IPS-18c (cell line): Measurements from ENCODE around the gene BNC2.
"Not testable (repeated sequence)": the region's sequence is repeated elsewhere in the genome, so short reads cannot be mapped to it uniquely, and the experiment has no call there.

Experiments
- H3K4me3 ChIP-seq: 2 replicates; pipeline ENCODE4 v1.7.0; 2013; ENCODE audit warnings: low read depth, mild to moderate bottlenecking, low read length, moderate library complexity; ENCODE audit not compliant: insufficient read depth
- H3K9me3 ChIP-seq: one replicate; pipeline ENCODE4 v1.6.1; 2013; ENCODE audit warnings: mild to moderate bottlenecking, low read length, moderate library complexity; ENCODE audit not compliant: control insufficient read depth, insufficient read depth

Gene BNC2

DNA sequence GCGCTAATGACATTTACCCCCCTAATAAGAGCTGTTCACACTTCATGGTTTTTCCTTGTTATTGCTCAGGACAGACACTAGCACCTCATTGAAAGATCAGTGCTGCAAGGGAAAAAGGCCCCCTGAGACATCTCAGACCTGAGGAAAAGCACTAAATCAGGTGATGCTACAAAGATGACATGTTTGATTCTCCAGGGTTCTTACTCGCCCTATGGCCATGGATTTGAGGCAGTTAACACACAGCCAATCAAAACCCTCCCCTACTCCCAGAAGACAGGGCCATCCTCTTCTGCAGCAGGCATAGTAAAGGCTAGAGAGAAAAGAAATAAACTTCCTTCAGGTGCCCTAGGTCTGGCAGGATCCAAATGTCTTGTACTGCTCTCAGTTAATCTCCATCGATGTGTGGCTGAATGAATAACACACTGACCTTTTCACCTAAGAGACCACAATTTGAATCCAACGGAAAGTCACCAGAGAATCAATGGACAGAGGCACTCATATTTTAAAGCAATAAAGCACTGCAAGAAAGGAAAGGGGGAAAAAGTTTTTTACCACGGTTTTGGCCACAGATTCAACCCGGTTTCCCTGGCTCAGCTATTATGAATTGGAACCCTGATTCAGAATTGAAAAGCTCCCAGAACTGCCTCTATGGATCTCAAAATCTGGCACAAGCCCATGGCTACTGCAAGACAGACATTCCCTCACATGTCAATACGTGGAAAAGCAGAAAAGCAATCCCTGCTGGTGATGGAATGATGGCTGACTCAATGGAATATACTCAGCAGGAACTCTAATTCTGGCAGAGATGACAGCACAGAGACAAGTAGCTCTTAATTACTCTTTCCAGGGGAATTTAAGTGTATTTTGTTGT is 329.5 kb downstream of the BNC2 start:
- Histone ChIP-seq H3K4me3 (no peak overlapping the region), H3K9me3 (no peaks in the 10 kb centered on the region)

DNA sequence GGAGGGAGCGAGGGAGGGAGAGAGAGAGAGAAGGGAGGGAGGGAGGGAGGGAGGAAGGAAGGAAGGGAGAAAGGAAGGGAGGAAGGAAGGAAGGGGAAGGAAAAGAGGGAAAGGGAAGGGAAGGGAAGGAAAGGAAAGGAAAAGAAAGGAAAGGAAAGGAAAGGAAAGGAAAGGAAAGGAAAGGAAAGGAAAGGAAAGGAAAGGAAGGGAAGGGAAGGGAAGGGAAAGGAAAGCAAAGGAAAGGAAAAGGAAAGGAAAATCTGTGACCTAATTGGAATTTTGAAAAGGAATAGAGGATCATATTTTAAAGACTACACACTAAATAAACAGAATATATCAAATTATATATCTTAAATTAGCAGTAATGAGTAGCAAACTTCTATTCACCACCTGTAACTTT is 330.8 kb downstream of the BNC2 start:
- H3K9me3 ChIP-seq, H3K4me3 ChIP-seq: not testable (repeated sequence)

DNA sequence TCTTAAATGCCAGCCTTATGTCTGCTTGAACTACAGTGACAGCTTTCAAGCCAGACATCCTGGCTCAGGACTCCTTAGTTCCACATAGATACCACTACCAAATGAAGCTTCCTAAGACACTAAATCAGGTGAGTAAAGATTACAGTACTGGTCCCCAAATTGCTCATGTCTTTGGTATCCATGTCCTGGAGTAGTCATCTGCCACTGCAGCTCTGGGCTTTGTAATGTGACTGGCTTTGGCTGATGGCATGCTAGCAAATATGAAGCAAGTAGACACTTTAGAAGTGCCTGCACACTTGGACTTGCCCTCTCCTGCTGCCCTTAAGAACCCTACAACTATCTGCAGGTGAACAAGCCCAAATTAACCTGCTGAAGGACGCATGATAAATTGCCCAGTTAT is 334.9 kb downstream of the BNC2 start:
- no peaks in the 10 kb centered on the region for H3K9me3 ChIP-seq
- no peak overlapping the region for H3K4me3 ChIP-seq

DNA sequence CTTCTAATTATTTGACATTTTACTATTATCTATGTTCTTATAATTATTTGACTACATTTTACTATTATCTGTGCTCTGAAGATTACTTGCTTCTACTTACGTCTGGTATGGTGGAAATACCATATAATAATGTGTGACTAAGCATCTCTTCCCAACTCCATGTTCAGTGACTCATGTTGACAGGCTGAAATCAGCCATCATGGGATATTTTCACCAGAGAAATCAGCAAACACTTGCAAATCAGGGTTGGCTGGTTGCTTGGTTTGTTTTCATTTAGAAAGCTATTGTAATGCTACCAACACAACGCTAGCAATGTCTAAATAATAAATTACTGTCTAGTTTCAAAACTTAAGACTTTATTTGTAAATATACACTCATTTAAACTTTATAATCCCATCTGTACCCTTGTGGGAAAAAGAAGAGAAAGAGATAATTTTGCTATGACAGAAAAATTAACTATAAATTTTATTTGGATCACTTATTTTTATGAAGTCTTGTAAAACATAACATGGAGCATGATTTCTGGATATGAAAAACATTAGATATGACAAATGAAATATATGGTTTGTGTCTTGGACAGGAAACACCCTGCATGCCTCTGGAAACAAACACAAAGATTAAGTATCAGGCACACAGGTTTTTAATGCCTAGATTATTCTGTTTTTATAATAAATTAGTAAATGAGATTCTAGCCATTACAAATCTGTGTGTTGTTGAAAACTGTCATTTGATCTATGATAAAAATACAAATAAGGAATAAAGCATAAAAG is 337.6 kb downstream of the BNC2 start:
- Histone ChIP-seq H3K4me3 (no peak overlapping the region), H3K9me3 (no peaks in the 10 kb centered on the region)

DNA sequence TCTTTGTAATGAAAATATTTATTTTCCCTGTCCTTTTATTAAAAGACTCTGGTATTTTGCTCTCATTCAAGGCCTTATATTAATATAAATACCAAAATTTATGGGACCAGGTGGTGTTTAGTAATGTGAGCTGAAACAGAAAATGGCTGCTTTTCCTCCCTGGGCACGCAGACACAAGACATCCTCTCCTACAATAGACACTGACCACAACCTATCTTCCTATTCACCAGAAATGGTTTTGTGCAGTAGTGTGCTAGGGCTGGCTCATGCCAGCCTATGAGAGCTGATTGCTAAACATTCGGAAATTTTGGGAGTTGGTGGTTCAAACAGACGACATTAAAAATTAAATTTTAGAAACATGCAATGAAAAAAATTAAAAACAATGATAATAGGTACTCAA is 338.2 kb downstream of the BNC2 start:
- no peak overlapping the region for H3K4me3 ChIP-seq
- H3K9me3 ChIP-seq, result no peaks in the 10 kb centered on the region

DNA sequence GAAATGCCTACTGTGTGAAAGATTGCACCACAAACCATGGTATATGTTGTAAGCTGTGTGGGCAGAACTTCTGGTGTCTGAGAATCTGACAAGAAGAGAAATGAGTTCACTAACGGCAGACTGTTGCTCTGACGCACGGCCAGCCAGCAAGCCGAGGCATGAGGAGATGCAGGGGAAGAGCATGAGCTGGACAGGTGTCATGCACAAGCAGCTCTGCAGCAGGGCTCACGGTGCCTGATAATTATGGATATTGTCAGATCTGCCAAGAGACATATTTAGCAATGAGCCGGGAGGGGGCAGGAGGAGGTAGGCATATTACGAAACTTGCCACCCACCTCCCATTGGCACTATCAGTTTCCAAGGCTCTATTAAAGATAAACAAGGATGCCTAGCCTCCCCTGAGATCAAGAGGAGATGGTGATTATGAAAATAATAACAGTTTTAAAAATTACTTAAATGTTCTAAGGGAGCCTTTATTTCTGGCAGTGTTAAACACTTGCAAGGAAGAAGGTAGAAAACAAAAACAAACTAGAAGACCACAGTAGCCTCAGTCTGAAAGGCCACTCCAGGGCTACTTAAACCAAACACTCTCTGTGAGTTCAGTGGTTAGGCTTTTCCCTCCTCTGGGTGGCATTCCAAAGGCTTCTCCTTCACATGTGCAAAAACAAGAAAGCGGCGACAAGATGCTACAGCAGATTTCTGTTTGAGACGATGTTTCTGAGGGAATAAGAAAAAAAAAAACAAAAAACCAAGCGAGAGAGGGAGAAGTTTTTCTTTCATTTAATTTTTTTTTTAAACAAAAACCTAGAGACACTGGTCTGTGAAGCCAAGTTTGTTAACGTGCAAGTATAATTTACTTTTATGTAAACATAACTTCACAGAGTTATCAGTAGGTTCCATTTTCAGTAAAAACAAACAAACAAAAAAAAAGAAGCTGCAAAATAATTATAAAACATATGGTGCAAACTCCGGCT is 339.5 kb downstream of the BNC2 start:
- no peak overlapping the region for H3K4me3 ChIP-seq

DNA sequence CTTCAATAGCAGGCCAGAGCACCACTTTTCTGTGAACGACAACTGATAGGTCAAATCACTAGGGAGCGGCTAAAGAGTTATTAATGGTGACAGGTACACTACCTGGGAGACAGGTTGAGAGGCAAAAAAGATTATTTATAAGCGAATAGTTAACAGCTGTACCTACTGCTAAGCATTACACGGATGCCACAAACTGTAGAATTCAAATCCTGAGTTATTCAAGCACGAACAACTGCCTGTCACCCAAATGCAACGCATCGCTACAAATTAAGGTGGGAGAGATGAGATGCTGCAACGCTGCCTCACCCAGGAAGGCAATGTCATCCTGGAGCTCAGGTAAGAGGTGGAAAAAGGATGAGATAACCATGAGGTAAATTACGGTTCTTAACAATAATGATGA is 342.9 kb downstream of the BNC2 start:
- Histone ChIP-seq H3K4me3 (no peak overlapping the region), H3K9me3 (no peaks in the 10 kb centered on the region)

More for the DNA sequence above, 339.5 kb downstream of the BNC2 start:
- H3K9me3 ChIP-seq, result no peaks in the 10 kb centered on the region

DNA sequence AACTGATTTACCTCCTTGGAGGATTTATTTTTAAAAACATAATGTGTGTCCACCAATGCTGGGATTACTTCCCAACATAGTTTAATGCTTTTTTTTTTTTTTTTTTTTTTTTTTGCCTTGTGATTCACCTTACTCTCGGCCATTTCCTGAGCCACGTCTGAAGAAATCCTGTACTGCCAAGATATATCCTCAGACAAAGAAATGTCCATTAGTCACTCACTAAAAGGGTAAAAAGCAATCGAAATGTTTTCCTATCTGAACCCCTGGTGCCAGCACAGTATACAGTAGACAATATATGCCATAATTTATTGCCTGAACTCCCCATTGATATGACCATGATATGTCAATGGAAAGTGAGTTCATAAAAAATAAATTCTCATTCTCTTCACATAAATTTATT is 344.1 kb downstream of the BNC2 start:
- Histone ChIP-seq H3K9me3 (no peaks in the 10 kb centered on the region), H3K4me3 (no peak overlapping the region)

DNA sequence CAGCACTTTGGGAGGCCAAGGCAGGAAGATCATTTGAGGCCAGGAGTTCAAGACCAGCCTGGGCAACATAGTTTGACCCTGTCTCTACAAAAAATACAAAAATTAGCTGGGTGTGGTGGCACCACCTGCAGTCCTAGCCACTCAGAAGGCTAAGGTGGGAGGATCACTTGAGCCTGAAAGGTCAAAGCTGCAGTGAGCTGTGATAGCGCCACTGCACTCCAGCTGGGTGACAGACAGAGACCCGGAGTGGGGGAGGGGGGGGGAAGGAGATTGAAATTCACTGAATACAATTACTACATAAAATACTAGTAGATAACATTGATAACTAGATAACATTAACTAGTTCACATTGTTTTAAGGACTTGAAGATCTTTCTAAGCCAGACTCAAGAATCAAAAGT is 345.6 kb downstream of the BNC2 start:
- no peak overlapping the region for H3K4me3 ChIP-seq
- no peaks in the 10 kb centered on the region for H3K9me3 ChIP-seq

DNA sequence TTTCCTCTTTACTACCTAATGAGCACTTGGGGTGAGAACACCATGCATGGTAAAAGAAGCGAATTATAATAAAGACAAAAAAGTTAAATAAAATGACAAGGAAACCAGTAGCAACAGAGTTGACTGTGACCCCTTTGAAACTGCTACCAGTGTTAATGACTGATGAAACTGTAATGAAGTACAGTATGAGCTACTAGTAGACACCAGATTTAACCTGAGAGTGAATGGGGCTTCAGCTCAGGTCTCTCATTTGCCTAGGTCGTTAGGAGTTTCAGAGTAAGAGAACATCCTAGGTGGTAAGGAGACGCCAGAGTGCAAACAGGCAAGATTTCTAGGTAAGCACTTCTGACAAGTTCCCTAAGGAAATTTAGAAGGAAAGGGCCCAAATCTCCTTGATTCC is 346.4 kb downstream of the BNC2 start:
- Histone ChIP-seq H3K9me3 (no peaks in the 10 kb centered on the region), H3K4me3 (no peak overlapping the region)

DNA sequence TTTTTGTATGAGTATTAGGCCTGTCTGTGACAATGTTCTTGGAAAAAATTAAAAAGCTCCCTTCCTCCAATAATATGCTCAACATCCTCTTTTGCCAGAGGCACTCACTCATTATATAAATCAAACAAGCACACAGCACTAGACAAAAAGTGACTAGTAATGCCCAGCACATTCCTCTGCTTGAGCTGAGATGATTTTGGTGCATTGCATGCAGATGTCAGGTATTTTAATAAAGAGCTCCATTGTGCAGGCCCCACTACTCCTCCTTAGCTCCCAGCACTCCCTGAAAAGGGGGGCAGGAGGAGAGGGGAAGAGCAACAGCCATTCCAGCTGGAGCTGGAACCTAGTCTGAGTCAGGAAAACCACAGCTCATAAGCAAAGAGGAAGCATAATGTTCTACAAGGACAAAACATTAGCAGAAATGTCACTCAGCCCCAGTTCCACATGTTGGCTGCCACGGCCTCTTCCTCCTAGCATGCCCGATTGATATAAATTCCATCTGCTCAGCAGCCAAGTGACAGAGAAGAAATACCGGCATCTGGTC is 348.5 kb downstream of the BNC2 start:
- H3K9me3 ChIP-seq, result no peaks in the 10 kb centered on the region
- no peak overlapping the region for H3K4me3 ChIP-seq

DNA sequence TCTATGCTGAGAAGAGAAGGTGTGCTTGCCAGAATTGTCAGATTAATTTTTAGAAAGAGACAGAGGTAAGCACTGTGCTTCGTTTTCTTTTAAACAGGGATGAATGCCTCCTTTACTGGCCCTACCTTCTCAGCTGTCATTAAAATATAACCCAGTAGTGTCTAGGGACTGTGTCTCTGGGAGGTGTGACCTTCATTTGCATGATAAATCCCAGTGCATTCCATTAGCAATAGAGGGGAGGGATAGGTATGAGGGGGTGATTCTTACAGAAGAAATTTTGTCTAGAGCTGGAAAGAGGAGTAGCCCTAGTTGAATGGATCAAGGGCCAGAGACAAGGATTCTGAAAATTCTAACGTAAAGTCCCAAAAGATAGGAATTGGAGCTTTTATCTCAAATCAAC is 351.5 kb downstream of the BNC2 start:
- H3K4me3 ChIP-seq, result no peak overlapping the region
- H3K9me3 ChIP-seq, result no peaks in the 10 kb centered on the region

DNA sequence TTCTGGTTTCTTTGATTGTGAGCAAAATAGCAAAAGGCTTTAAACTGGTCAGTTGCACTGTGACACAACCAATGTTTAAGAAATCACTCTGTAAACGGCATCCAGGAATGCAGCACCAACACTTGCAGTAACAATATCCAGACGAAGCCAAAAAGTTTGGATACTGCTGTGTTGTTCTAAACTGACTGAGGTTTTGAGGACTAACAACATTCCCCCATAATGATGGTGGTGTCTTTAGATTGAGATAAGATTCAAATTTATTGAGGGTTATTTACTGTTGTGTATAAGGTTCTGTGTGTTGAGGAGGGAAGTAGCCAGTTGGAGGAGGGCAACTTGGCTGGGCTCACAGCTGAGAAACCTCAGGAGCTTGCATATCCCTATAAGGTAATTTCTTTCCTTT is 353.6 kb downstream of the BNC2 start:
- H3K9me3 ChIP-seq, result no peaks in the 10 kb centered on the region
- H3K4me3 ChIP-seq, result no peak overlapping the region

DNA sequence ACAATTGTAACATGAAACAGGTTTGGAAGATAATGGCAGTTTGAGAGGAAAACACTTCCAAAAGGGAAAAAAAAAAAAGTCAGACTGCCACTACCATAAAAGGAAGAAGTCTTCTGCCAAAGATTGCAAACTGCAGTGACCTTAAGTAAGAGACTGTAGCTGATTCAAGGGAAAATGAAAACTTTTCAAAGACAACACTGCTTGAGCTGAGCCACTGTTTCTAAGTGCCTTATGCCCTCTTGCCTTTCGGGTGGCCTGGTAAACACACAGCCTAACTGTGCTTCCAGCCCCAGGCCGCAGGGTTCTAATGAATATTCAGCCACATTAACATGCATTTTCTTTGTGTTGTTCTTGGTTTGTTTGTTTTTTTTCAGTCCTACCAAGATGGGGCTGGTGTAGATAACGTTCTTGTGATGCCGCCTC is 354.6 kb downstream of the BNC2 start:
- Histone ChIP-seq H3K9me3 (no peaks in the 10 kb centered on the region), H3K4me3 (no peak overlapping the region)

DNA sequence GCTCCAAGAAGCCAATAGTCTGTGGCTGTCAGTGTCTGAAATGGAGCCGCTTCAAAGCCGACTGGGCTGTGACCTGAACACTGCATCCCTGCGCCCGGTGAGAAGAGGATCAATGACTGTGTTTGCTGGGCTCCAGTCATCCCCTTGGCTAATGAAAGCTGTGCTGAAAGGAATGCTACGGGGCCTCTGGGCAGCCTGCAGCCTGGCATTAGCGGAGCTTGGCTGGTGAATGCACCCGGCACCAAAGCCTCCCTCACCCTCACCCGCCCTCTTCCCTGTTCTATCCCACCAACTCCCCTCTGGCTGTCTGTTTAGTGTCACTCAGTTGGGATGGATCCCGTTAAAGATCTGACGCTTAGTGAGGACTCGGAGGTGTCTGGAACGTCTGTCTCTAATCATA is 355.3 kb downstream of the BNC2 start:
- peak overlapping the region; percentile 2; the same call in 1 of the 2 replicates for H3K4me3 ChIP-seq
- H3K9me3 ChIP-seq, result no peaks in the 10 kb centered on the region

DNA sequence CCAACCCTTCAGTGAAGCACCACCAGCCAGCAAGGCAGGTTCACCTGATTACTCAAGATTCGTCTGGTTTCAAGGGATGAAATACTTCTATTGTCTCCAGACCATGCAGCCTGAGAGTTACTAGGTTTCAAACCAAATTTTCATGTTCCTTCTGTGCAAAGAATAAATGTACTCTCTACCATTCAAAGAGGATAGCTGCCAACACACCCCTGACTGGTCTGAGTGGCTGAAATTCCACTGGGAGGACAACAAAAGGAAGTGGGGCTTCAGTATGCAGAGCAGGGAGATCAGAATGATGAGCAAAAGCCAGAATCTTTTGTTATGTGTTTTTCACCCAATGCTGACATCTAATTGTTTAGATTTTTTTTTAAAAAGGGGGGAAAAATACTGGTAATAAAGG is 356.3 kb downstream of the BNC2 start:
- Histone ChIP-seq H3K9me3 (no peaks in the 10 kb centered on the region), H3K4me3 (no peak overlapping the region)

DNA sequence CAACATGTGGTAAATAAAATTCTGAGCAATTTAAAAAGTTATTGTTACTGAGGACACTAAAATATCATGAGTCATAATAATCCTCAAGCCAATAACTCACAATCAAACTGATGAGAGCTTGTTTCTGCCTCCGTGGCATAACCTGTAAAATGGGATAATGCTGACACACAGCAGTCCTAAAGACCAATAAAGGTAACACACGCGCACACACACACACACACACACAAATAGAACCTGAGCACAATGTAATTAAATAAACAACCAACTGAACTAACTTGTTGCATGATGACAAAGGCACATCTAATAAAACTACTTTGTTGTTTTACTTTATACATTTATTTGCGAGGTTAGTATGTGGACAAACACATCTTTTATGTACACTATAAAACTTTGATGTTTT is 358.2 kb downstream of the BNC2 start:
- Histone ChIP-seq H3K4me3 (no peak overlapping the region), H3K9me3 (no peaks in the 10 kb centered on the region)
